Osteocyte (in vitro differentiated cells): ENCODE results near the gene PMM2. TPM values are rescaled to one million over a fixed set of nuclear protein-coding genes. Genes with fewer than 3 reads are reported as not detected.

Experiments
- DNase-seq: peaks from one replicate; pipeline ENCODE4 v3.0.0; 2021; ENCODE audit warnings: mixed read lengths; ENCODE audit not compliant: unreplicated experiment; ENCODE audit errors: extremely low spot score
- H3K27ac Mint-ChIP-seq: one replicate; pipeline ENCODE4 v1.8.0; 2021; ENCODE audit warnings: mild to moderate bottlenecking, mixed read lengths; ENCODE audit not compliant: unreplicated experiment
- H3K27me3 Mint-ChIP-seq: one replicate; pipeline ENCODE4 v1.8.0; 2021; ENCODE audit warnings: mixed read lengths; ENCODE audit not compliant: unreplicated experiment
- H3K36me3 Mint-ChIP-seq: one replicate; pipeline ENCODE4 v1.8.0; 2021; ENCODE audit warnings: mixed read lengths; ENCODE audit not compliant: unreplicated experiment
- H3K4me1 Mint-ChIP-seq: one replicate; pipeline ENCODE4 v1.8.0; 2021; ENCODE audit warnings: mixed read lengths; ENCODE audit not compliant: unreplicated experiment
- H3K4me3 Mint-ChIP-seq: one replicate; pipeline ENCODE4 v1.8.0; 2021; ENCODE audit warnings: mild to moderate bottlenecking, moderate library complexity, mixed read lengths; ENCODE audit not compliant: unreplicated experiment
- H3K9me3 Mint-ChIP-seq: one replicate; pipeline ENCODE4 v1.8.0; 2021; ENCODE audit warnings: mixed read lengths; ENCODE audit not compliant: unreplicated experiment
- CTCF ChIP-seq: fragments of 200-600 bp; sonication (generic); IDR thresholded peaks from 2 replicates; pipeline ENCODE4 v1.5.0; 2021; ENCODE audit warnings: antibody characterized with exemption, mild to moderate bottlenecking, moderate library complexity
- total RNA-seq: library from RNA; stranded (reverse); gene quantifications from 2 replicates; pipeline ENCODE4 v1.2.1, GENCODE V29; 2021

PMM2 gene
- total RNA-seq, 1 donor from 2014 or later: 42.9 TPM

- Mint-ChIP-seq H3K4me1 (no peaks in the 10 kb centered on the region), H3K27me3 (no peaks in the 10 kb centered on the region), H3K9me3 (no peaks in the 10 kb centered on the region), H3K36me3 (no peaks in the 10 kb centered on the region), H3K4me3 (no peak overlapping the region), H3K27ac (no peak overlapping the region)
- no peak for DNase-seq
- no peak for TF ChIP-seq CTCF
Observed at GRCh38 chr16:8763083-8763482, 34.6 kb upstream of the PMM2 start.

GRCh38 chr16:8763899-8764298 is 33.7 kb upstream of the PMM2 start:
- DNase-seq: no peak
- Mint-ChIP-seq H3K4me1 (no peaks in the 10 kb centered on the region), H3K27me3 (no peaks in the 10 kb centered on the region), H3K36me3 (no peaks in the 10 kb centered on the region), H3K27ac (no peak overlapping the region), H3K9me3 (no peaks in the 10 kb centered on the region), H3K4me3 (no peak overlapping the region)
- no peak for TF ChIP-seq CTCF

GRCh38 chr16:8764525-8765250 is 33.0 kb upstream of the PMM2 start:
- no peaks in the 10 kb centered on the region for H3K4me1 Mint-ChIP-seq
- H3K27ac Mint-ChIP-seq: no peak overlapping the region
- H3K36me3 Mint-ChIP-seq: no peaks in the 10 kb centered on the region
- H3K27me3 Mint-ChIP-seq: no peaks in the 10 kb centered on the region
- no peak overlapping the region for H3K4me3 Mint-ChIP-seq
- H3K9me3 Mint-ChIP-seq: no peaks in the 10 kb centered on the region
- DNase-seq: no peak
- no peak for TF ChIP-seq CTCF

GRCh38 chr16:8767176-8767575 is 30.5 kb upstream of the PMM2 start:
- Mint-ChIP-seq H3K27me3 (no peaks in the 10 kb centered on the region), H3K36me3 (no peaks in the 10 kb centered on the region), H3K9me3 (no peaks in the 10 kb centered on the region), H3K4me1 (no peaks in the 10 kb centered on the region), H3K27ac (no peak overlapping the region), H3K4me3 (no peak overlapping the region)
- DNase-seq: no peak
- no peak for TF ChIP-seq CTCF

- Mint-ChIP-seq H3K27ac (no peak overlapping the region), H3K4me3 (no peak overlapping the region), H3K36me3 (no peaks in the 10 kb centered on the region), H3K9me3 (no peaks in the 10 kb centered on the region), H3K27me3 (no peaks in the 10 kb centered on the region), H3K4me1 (no peaks in the 10 kb centered on the region)
- DNase-seq: no peak
- no peak for TF ChIP-seq CTCF
Observed at GRCh38 chr16:8768283-8768682, 29.4 kb upstream of the PMM2 start.
